Activated T-cell treated with anti-CD3 and anti-CD28 coated beads, Interleukin-2, amount 50 U/mL, for 48 hours (primary cell): ENCODE results near the gene MYO9B.
"Not testable (repeated sequence)": the region's sequence is repeated elsewhere in the genome, so short reads cannot be mapped to it uniquely, and the experiment has no call there.

Experiments used
- DNase-seq, 2 experiments: peaks; one replicate each; pipeline ENCODE4 v3.0.0-alpha.2; 2020

MYO9B gene

GRCh38 chr19:17148130-17148529 lies 72.6 kb downstream of the MYO9B start:
- no peak for DNase-seq

DNA sequence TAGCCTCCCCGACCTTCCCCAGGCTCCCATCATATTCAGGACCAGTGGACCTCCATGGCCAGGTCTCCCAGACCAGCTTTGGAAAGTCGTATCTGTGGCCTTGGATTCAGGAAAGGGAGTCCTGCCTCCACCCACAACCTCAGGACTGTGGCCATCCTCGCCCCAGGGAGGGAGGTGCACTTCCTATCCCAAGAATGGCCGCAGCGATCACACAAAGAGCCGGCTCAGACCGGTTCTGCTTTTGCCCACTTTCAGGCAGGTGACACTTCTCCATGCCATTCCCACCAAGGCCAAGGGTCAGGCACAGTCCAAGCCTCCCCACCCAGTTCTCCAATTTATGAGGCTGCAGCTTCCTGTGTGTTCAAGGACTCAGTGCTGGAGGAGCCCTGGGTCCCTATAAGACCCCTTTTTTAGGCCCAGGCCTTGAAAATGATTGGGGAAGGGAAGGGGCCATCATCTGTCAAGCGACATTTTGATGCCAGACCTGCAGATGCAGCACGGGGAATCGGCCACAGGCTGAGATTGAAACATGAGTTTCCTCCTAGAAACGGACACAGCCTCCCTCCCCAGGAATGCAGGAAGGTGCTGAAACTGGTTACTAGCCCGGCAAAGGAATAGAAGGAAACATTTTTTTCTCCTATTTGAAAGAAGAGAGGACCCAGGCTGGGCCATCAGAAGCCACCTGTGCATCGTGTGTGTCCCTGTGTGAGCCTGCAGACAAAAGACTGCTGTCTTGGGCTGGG lies 74.0 kb downstream of the MYO9B start:
- DNase-seq, result no peak

GRCh38 chr19:17153996-17154395 lies 78.4 kb downstream of the MYO9B start:
- DNase-seq, result no peak

DNA sequence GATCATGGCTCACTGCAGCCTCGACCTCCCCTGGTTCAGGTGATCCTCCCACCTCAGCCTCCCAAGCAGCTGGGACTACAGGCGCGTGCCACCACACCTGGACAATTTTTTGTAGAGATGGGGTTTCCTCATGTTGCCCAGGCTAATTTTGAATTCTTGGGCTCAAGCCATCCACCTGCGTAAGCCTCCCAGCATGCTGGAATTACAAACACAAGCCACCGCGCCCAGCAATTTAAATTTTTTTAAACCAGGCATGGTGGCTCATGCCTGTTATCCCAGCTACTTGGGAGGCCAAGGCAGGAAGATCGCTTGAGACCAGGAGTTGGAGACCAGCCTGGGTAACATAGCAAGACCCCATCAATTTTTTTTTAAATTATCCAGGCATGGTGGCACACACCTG lies 79.7 kb downstream of the MYO9B start:
- no peak for DNase-seq

- DNase-seq, result no peak
These were observed 80.8 kb downstream of the MYO9B start for GRCh38 chr19:17156296-17156946.

DNA sequence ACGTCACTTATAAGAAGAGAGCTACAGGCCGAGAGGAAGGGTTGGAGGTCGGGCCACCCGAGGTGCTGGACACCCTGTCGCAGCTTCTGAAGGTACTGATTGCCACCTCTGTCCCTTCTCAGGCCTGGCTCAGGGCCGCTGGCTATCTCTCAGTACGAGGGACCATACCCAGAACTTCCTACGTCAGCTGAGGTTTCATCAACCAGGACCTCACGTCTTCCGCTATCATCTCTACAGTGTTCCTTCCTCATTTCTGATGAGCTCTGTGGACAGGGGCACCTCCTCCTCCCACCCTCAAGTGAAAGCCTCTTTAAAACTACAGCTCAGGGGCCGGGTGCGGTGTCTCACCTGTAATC lies 81.3 kb downstream of the MYO9B start:
- no peak for DNase-seq

GRCh38 chr19:17158584-17158983 lies 83.0 kb downstream of the MYO9B start:
- no peak for DNase-seq

DNA sequence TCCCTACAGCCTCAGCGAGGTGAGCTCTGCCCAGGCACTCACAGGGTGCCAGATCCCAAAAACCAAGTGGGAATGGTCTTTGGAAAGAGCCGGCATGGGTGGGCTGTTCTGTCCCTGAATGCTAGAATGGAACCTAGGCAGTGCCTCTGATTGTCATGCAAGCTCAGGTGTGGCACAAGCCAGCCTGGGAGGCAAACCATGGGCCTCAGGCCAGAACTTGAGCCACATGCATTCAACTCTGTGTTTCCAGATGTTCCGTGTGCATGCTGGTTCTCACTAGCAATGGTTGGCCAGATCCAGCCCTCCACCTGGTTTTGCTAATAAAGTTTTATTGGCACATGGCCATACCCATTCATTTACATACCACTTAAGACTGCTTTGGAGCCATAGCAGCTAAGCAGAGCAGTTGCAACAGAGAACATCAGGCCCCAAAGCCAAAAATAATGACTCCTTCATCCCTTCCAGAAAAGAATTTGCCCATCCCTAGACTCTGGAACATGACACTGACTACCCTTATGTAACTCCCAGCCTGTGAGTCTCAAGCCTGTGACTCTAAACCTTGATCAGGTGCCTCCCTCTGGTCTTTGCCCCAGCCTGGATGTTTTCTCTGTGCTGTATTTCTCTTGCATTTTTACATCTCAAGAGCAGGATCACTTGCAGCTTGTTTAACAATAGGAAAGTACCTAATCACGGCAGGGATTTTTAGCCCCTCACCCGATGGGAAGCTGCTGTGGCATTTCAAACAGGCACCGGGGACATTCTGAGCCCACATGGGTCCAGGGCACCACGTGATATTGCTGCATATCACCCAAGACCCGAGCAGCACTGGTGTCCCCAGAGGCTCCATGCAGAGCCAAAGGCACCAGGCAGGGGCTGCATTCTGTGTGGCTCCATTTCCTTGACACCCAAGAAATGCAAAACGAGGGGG lies 84.2 kb downstream of the MYO9B start:
- no peak for DNase-seq

- no peak for DNase-seq
These were observed 85.3 kb downstream of the MYO9B start for GRCh38 chr19:17160908-17161307.

DNA sequence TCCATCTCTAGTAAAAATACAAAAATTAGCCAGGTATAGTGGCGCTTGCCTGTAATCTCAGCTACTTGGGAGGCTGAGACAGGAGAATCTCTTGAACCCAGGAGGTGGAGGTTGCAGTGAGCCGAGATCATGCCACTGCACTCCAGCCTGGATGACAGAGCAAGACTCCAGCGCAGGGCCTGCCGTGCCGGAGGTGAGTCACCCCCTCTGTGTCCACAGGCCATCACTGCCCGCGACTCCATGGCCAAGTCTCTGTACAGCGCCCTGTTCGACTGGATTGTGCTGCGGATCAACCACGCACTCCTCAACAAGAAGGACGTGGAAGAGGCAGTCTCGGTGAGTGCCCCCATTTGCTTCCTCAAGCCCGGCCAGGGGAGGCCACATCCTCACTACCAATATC lies 86.6 kb downstream of the MYO9B start:
- not testable (repeated sequence) for DNase-seq

- no peak for DNase-seq
These were observed 87.0 kb downstream of the MYO9B start for GRCh38 chr19:17162580-17162979.

DNA sequence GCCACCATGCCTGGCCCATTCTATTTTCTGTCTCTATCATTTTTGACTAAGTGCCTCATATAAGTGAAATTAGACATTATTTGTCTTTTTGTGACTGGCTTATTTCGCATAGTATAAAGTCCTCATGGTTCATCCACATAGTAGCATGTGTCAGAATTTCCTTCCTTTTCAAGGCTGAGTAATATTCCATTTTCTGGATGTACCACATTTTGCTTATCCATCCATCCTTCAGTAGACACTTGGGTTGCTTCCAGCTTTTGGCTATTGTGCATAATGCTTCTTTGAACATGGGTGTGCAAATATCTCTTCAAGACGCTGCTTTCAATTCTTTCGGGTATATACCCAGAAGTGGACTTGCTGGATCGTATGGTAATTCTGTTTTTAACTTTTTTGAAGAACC lies 88.1 kb downstream of the MYO9B start:
- no peak for DNase-seq

GRCh38 chr19:17164639-17165038 lies 89.1 kb downstream of the MYO9B start:
- DNase-seq, result no peak

GRCh38 chr19:17165715-17166114 lies 90.1 kb downstream of the MYO9B start:
- DNase-seq, result no peak

DNA sequence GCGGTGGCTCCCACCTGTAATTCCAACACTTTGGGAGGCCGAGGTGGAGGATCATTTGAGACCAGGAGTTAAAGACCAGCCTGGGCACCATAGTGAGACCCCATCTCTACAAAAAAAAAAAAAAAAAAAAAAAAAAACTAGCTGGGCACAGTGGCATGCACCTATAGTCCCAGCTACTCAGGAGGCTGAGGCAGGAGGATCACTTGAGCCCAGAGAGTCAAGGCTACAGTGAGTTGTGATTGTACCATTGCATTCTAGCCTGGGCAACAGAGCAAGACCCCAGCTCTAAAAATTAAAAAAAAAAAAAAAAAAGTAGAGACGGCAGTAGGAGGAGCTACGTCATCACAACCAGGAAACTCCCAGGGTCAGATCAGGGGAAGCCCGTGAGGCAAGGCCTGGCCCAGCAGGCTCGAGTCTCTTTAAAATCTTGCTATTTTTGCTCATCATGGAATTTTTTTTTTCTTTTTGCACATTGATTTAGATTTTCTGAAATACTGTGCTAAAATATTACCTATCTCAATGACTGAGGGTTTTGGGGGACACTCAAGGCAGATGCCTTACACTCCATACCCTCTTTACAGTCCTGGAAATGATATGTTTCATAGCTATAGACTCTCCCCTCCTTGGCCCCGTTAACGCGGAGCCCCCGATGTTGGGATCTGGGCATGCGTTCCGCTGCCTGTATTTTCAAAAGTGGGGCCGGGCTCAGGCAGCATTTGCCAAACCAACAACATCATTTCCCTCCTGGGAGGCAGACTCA lies 95.1 kb downstream of the MYO9B start:
- no peak for DNase-seq

- no peak for DNase-seq
These were observed 96.3 kb downstream of the MYO9B start for GRCh38 chr19:17171874-17172273.

- no peak for DNase-seq
These were observed 97.2 kb downstream of the MYO9B start for GRCh38 chr19:17172624-17173345.

DNA sequence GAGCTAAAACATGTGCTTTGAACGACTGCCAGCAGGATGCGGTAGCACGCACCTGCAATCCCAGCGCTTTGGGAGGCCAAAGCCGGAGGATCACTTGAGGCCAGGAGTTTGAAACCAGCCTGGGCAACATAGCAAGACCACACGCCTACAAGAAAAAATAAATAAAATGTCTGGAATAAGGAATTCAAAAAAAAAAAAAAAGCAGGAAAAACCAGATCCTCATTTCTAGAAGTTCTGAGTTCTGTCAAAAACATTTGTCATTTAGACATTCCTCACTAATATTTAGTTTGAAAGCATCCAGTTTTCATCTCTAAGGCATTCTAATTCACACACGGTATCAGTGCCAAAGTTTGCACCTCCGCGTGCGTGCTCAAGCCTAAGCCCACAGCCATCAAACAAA lies 102.7 kb downstream of the MYO9B start:
- DNase-seq, result no peak

- DNase-seq, result no peak
These were observed 105.6 kb downstream of the MYO9B start for GRCh38 chr19:17180997-17181702.

- peak; percentile 48 to 54 for DNase-seq
These were observed 107.7 kb downstream of the MYO9B start for GRCh38 chr19:17183271-17183761.

DNA sequence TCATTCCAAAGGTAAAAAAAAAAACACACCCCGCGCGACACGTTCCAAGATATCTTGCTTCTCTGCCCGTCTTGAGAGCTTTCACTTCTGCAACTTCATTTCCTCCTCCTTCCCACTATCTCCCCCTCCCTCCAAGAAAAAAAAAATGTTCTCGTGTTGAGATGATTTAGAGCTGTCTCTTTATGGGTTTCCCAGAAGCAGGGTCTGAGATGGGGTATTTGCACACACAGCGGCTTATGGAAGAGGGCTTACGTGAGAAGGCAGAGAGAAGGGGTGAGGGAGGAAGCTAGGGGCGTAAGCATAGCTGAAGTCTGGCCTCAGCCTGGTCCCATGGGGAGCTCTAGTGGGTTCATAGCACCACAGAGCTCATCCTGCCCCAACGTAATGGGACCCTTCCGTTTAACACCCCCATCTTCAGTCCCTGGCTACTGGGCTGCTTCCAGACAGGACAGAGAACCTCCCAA lies 108.3 kb downstream of the MYO9B start:
- peak; percentile 43 to 56 for DNase-seq
